GM21576 (cell line): Measurements from ENCODE around the gene LONP2.
"Not testable (repeated sequence)": the region's sequence is repeated elsewhere in the genome, so short reads cannot be mapped to it uniquely, and the experiment has no call there.

Experiments
- ATAC-seq: cut with Tn5 transposase; IDR thresholded peaks from one replicate; pipeline ENCODE4 v1.9.1; 2021; ENCODE audit warnings: mild to moderate bottlenecking, moderate library complexity; ENCODE audit not compliant: unreplicated experiment

LONP2 gene

DNA sequence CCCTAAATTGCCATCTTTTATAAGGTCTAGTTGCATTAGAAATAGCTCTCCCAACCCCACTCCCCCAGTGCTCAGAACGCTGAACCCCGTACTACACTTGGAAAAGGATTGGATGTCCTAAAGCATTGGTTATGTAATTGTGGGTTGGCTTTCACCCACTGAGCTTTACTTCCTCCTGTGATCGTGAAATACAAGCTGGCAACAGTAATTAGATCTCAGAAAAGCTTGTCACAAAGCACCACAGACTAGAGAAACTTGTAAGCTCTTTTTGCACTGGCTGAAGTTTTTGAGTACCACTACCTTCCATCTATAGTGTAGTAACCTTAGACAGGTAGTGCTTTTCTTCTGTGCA is 86.7 kb downstream of the LONP2 start:
- ATAC-seq: no peak

DNA sequence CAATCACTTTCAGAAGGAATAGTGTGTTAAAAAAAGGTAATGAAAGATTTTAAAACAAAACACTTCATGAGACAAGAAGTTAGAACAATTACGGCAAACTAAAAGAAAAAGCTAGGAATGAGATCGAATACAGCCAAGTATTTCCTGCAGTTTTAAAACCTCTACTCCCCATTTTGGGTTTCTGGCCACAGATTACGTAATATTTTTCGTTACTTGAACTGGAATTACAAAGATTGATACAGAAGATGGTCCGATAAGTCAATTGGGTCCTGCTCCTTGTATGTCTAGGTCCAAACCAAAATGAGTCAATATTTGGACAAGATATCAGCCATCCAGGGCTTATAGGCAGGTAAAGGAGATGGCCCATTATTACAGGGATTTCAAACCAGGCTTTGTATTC is 88.9 kb downstream of the LONP2 start:
- no peak for ATAC-seq

DNA sequence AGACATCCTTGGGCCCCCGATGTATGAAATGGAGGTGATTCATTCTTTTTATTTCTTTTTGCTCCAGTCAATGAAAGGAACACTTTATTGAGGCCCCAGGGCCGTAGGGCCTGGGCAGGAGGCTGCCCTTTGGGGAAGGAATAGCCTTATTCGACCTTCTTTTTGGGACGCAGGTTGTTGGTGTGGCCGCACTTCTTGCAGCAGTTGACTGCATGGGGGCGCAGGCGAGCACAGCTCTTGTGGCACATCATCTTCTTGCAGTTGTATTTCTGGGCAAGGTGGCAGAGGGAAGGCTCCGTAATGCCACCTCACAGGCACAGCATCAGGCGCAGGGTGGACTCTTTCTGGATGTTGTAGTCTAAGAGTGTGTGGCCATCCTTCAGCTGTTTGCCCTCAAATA is 90.2 kb downstream of the LONP2 start:
- ATAC-seq: no peak

DNA sequence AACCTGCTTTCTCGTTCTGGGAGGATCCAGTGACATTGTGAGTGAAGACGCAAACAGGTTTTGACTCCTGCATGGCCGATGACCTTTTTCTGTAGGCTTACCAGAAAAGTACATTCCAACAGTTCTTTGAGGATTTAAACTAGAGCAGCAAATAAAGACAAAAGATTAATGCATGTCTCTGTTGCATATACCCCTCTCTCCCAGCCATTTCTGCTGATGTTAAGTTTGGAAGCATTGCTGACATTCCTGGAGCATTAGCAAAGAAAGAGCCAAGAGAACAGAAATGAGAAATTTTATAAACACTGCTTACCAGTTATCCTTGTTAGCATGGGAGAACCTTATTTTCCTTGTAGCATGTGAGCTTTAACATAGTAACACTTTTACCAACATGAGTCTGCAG is 91.9 kb downstream of the LONP2 start:
- ATAC-seq: no peak

DNA sequence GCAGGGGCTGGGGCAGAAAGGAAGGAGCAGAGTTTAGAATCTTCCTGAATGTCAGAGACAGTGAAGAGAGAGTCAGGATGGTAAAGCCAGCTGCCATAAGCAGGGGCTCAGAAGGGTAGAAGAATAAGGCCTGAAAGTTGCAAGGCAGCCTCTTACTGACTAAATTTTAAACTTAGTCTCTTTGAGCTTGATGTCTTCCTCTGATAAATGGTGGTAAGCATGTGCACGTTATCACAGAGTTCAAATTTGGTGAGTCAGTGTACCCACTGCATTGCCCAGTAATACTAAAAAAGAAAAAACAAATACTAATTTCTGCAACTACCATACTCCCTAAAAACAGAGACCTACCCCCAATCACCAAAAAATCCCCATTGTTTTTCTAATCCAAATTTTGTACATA is 96.0 kb downstream of the LONP2 start:
- no peak for ATAC-seq

DNA sequence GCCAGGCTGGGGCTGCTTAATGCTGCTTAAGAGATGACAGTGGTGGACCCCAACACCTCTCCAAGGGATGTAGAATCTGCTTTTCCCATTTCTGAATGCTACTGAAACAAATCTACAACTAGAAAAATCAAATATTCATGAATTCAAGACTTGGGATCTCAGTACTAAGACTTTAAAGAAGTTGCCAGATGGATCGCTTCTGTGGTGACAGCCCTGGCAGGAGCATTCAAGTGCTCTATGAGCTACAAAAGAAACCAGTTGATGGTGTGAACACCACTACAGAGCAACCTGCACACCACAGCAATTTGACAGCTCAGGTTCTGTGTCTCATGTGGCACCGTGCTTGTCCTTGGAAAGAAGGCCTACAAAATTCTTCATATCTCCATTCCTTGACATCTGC is 98.5 kb downstream of the LONP2 start:
- no peak for ATAC-seq

DNA sequence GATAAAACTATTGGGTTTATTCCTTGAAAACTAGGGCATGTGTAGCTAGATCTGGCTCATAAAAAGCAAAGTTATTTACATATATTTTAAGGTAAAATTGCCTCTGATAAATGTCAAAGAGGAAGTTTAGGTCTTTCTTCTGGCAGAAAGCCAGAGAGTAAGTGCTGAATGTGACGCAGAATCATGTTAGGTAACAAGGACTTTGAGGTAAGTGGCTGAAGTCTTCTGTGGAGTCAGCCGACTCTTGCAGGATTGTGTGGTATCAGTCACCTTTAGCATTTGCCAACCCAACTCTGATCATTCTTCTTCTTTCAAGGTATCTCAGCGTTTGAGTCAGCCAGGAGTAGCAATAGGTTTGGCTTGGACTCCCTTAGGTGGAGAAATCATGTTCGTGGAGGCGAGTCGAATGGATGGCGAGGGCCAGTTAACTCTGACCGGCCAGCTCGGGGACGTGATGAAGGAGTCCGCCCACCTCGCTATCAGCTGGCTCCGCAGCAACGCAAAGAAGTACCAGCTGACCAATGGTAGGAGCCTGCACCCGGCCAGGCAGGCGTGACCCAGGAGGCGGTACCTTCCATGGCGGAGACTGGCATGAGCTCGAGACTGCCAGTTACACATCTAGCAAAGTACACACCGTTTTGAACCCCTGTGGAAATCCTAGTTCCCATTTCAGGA is 103.2 kb downstream of the LONP2 start:
- no peak for ATAC-seq

DNA sequence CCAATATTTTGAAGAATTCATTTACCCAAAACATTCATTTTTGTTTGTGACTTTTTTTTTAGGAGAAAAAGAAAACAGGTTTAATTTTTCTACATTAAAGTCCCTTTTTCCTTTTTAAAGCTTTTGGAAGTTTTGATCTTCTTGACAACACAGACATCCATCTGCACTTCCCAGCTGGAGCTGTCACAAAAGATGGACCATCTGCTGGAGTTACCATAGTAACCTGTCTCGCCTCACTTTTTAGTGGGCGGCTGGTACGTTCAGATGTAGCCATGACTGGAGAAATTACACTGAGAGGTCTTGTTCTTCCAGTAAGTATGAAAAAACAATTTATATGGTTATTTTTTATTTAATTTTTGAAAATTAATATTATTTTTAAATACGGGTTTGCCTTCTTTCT is 103.9 kb downstream of the LONP2 start:
- ATAC-seq: no peak

DNA sequence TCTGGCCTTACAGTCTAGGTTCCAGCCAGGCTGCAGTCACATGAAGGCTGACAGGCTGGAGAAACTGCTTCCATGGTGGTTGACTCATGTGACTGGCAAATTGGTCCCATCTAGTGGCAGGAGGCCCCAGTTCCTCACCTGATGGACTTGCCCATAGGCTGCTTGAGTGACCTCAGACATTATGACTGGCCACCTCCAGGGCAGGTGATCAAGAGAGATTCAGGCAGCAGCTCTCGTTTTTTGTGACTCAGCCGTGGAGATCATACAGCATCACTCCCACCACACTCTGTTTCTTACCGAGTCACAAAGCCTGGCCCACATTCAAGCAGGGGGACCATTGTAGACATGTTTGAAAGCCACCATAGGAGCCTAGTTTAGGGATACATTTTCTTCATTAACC is 106.6 kb downstream of the LONP2 start:
- no peak for ATAC-seq

DNA sequence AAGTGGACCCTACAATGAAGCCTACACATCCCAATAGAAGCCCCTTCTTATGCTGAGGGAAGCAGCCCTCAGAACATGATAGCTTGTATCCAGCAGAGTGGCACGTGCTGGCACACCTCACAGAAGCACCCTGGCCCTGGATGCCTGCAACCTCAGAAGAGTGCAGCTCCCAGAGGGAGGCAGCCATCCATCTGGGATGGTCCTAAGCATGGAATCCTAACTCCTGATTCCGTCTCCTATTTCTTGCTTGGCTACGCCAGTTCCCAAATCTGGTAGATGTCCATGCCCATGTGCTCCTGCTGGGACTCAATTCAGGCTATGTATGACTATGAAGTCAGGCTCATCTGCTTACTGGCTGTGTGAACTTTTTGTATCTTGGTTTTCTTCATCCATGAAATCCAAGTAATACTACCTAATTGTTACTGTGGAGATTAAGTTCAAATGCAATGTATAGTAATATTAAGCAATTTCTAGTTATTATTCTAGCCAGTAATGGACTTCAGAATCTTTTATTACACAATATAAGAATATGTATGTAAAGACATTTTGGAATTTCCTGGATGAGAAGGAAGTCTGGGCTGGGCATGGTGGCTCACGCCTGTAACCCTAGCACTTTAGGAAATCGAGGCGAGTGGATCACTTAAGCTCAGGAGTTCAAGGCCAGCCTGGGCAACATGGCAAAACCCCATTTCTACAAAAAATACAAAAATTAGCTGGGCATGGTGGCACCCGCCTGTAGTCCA is 108.7 kb downstream of the LONP2 start:
- no peak for ATAC-seq

DNA sequence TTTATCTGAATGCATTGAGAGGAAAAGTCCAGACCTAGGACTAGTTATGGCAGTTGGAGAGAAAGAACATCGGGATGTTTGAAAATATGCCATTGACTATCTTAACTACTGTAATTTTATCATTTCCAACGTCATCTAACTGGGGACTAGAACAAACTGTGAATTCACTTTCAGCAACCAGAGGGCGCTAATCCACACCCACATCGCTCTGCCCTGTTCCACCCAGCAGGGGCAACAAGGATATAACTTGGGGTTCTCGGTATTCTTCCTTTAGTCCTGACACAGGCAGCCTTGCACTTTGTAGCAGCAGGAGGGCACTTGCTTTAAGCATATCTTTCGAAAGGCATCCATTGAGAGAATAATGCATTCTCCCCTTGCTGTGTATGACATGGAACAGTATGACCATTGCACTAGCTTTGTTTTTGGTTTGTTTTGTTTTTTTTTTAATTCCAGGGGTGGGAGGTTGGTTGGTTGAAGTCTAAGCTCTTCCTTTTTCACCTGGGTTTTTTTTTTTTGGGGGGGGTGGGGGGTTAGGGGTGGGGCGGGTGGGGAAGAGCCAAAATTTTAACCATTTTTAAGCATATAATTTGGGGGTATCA is 109.6 kb downstream of the LONP2 start:
- ATAC-seq: peak; percentile 73

DNA sequence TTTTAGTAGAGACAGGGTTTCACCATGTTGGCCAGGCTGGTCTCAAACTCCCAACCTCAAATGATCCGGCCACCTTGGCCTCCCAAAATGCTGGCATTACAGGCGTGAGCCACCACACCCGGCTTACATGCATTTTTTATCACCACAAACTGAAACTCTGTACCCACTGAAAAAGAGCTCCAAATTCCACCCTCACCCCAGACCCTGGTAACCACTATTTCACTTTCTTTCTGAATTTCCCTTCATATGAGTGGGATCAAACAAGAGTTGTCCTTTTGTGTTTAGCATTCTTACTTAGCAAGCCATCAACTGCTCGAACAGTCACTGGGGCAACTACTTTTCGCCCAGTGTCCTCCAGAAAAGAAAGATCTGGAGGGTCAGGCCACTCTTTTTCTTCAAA is 110.3 kb downstream of the LONP2 start:
- not testable (repeated sequence) for ATAC-seq

DNA sequence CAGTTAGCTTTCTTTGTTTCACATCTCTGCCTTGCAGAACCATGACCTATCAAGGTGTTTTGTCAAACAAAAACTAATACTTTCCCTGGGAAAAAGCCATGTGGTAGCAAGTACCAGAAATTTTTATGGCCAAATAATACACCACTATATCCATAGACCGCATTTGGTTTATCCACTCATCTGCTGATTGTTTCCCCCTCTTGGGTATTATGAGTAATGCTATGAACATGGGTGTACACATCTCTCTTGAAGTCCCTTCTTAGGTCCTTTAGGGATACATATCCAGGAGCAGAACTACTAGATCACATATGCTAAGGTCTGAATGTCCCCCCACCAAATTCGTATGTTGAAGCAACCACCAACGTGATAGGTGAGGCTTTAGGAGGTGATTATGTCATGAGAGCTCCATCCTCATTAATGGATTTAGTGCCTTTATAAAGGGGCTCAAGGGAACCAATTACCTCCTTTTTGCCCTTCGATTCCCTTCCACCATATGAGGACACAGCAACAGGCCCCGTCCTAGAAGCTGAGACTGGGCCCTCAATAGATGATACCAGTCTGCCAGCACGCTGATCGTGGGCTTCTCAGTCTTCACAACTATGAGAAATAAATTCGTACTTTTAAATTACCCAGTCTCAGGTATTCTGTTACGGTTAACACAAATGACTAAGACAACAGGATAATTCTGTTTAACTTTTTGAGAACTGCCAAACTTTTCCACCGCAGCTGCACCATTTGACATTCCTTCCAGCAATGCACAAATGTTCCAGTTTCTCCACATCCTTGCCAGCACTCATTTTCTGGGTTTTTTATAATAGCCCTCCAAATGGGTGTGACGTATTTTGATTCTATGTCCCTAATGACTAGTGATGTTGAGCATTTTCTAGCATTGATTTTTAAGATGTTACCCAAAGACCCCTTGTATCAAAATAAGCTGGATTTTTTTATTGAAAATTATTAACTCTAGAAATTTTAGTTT is 111.1 kb downstream of the LONP2 start:
- ATAC-seq: no peak

DNA sequence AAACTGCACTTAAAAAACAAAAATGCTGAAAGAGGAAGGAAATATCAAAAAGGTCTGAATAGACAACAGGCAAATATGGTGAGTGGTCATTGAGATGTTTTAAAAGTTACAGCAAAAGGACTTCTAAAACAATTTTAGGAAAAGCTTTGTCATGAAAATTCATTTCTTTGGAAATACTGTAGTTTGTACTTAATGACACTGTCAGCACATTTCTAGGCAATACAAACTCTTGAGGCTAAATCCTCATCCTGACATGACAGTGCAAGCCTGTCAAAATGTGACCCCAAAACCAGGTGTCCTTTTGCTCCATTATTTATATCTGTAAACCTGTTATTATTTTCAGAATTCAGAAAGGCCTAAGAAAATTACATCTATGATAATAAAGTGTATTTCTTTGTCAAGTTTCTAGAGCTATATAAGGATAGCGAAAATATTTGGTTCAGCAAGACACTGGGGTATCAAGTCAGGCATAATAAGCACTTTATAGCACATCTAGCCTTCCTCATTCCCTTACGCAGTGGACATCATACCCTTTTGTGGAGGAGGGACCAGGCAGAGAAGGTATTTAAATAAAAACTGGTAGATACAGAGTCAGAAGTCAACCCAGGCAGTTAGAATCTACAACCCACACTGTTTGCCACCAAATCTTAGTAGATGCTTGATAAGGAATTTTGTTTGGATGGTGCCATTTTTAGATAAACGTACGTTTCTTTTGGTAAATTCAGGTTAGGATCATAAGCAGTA is 112.7 kb downstream of the LONP2 start:
- no peak for ATAC-seq

DNA sequence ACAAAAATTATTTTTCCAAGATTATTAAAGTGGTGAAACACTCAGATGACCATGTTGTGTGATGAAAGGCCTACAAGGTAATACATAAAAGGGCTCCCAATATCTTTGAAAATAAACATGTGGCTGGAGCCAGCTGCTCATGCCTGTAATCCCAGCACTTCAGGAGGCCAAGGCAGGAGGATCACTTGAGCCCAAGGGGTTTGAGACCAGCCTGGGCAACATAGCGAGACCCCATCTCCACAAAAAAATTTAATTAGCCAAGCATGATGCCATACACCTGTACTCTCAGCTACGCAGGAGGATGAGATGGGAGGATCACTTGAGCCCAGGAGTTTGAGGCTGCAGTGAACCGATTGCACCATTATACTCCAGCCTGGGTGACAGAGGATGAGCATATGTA is 114.3 kb downstream of the LONP2 start:
- no peak for ATAC-seq

DNA sequence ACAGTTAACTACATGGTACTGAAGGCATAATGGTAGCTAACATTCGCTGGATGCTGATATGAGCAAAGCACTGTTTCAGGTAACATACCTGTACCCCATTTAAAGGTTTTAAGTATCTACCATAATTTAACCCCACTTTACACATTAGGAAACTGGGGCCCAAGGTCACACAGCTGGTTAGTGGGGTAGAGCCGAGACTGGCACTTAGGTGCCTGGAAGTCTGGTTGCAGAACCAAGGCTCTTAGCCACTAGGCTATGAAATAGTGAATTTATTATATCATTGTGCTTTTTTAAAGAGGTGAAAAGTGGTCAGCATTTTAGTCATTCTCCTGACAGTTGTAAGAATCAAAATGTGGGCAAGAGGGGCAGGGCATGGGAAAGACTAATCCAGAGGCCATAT is 115.9 kb downstream of the LONP2 start:
- ATAC-seq: no peak

DNA sequence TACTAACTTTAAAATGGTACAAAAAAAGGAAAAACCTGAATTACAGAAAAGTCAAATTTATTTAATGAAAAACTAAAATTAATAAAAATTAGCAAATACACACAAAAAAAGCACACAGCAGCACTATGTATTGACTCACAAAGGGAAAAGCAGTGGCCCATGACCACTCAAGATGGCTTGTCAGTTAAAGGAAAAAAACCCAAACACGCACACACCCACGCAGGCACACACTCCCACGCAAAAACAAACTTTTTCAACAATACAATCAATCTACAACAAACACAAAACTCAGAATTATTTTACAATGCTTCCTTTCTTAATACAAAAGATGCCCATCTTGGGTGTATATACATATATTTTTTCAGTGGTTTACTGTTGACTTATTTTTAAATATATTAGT is 116.9 kb downstream of the LONP2 start:
- ATAC-seq: no peak

DNA sequence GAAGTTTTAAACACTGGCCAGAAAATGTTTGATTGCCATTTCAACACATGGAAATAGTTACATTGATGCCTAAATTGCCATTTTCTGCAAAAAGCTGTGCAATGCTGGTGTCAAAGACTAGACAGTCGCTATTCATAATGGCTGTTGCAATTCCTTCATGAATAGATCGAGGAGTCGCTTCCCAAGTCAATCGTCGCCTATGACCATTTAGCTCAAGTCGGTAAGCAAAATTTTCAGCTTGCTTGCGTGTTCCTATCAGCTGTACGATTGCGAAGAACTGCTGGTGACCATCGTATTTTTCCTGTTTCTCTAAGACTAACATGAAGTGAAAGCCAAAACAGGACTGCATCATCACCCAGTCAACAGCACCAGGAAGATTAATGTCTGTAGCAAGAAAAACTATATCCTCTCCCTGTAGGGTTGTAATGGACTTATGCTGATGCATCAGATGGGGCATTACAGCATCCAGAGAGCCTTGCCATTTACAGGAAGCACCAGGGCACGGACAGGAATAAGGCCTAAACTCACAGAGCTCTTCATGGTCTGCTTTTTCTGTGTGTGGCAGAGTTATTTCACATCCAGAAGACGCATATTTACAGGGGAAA is 117.5 kb downstream of the LONP2 start:
- no peak for ATAC-seq

DNA sequence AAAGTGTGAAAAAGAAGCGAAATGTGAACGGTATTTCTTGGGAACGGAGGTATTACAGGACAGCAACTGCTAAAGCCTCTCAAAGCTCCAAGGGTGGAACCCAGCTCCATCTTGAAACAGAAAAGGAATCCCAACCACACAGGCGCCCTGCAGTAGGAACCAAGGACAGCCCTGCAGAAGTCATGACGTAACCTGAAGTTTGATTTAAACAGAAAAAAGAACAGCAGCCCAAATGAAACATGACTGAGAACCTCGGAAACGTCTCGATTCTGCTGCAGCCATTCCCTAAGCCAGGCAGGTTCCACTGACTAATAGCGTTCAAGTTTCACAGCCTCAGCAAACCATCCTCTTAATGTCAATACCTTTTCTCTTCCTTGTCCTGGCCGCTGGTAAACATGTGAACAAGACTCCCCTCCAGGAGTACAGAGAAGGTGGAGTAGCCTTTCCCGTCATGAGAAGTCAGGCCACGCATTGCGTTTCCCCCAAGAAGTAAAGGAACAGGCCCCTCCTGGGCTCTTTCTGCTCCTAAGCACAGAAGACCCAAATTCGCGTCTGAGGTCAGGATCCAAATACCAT is 121.0 kb downstream of the LONP2 start:
- ATAC-seq: no peak
